Erythroblast (primary cell): ENCODE data around the gene PAX2.

Experiments
- GATA1 ChIP-seq: IDR thresholded peaks from 2 replicates; pipeline ENCODE4 v1.6.1; 2011; ENCODE audit warnings: low read depth, mild to moderate bottlenecking, control low read depth, low read length, moderate library complexity
- POLR2A ChIP-seq: IDR thresholded peaks from 2 replicates; pipeline ENCODE4 v1.6.1; 2011; ENCODE audit warnings: mild to moderate bottlenecking, low read length

DNA sequence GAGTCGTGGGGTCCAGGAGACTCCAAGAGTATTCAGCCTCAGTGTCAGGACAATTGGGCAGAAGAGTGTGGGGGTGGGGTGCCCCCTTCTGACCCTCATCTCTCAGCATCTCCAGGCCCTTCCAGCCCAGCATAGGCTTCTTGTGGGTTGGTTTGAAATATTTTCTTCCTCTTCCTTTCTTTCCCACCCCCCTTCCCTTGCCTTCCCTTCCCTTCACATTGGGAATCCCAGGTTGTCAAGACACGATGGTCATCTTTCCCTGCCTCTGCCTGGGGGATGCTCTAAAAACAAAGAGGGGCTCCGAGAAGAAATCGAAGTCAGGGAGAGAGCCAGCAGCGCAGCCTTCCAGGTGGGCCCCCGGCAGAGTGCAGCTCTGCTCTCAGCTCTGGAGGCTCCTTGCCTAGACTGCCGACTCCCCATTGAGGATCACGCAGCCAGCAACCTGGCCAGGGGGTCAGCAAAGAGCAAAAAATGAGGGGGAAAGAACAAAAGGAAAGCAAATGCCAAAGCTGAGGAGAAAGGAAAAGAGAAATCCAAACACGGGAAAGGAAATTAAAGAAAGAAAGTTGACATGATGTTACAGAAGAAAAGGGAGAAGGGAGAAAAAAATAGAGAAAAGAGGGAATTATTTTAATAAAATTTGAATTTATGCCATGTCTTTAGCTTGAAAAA is 1.5 kb downstream of the PAX2 start:
- TF ChIP-seq POLR2A (no peak), GATA1 (no peak)
